H9 (cell line): Measurements from ENCODE around the gene LNX2. TPM values are rescaled to one million over a fixed set of nuclear protein-coding genes. Genes with fewer than 3 reads are reported as not detected.

Experiments
- DNase-seq: peaks from one replicate; pipeline ENCODE4 v3.0.0-alpha.2; 2017
- H2AFZ ChIP-seq: one replicate; pipeline ENCODE4 v1.6.1; 2013; ENCODE audit warnings: mild to moderate bottlenecking, low read length, control low read depth, moderate library complexity
- H2AK5ac ChIP-seq: 2 replicates; pipeline ENCODE4 v1.6.1; 2013; ENCODE audit warnings: low read length, control low read depth, mixed read lengths; ENCODE audit not compliant: insufficient read length
- H2BK120ac ChIP-seq: one replicate; pipeline ENCODE4 v1.6.1; 2013; ENCODE audit warnings: low read depth, mild to moderate bottlenecking, low read length, control low read depth, inconsistent platforms; ENCODE audit not compliant: poor library complexity, severe bottlenecking
- H2BK12ac ChIP-seq: 2 replicates; pipeline ENCODE4 v1.6.1; 2013; ENCODE audit warnings: low read length, control low read depth, mixed read lengths, low read depth; ENCODE audit not compliant: insufficient read length
- H2BK15ac ChIP-seq: 2 replicates; pipeline ENCODE4 v1.6.1; 2013; ENCODE audit warnings: low read depth, low read length, control low read depth
- H2BK20ac ChIP-seq: one replicate; pipeline ENCODE4 v1.6.1; 2013; ENCODE audit warnings: low read depth, mild to moderate bottlenecking, low read length, control low read depth, inconsistent platforms; ENCODE audit not compliant: poor library complexity, severe bottlenecking
- H2BK5ac ChIP-seq: 2 replicates; pipeline ENCODE4 v1.6.1; 2013; ENCODE audit warnings: low read length, control low read depth, mixed read lengths; ENCODE audit not compliant: insufficient read length
- H3K14ac ChIP-seq: 2 replicates; pipeline ENCODE4 v1.6.1; 2013; ENCODE audit warnings: low read length, control low read depth; ENCODE audit not compliant: insufficient read depth
- H3K18ac ChIP-seq: 2 replicates; pipeline ENCODE4 v1.6.1; 2013; ENCODE audit warnings: low read depth, mild to moderate bottlenecking, mixed read lengths, low read length, control low read depth; ENCODE audit not compliant: insufficient read length
- H3K23ac ChIP-seq: 2 replicates; pipeline ENCODE4 v1.6.1; 2013; ENCODE audit warnings: low read length, control low read depth, mixed read lengths, low read depth; ENCODE audit not compliant: insufficient read length
- H3K23me2 ChIP-seq: 2 replicates; pipeline ENCODE4 v1.6.1; 2013; ENCODE audit warnings: low read depth, mild to moderate bottlenecking, mixed read lengths, low read length, control low read depth; ENCODE audit not compliant: insufficient read length, poor library complexity, severe bottlenecking
- H3K27ac ChIP-seq: 2 replicates; pipeline ENCODE4 v1.5.1; 2013; ENCODE audit warnings: low read length, control low read depth, mixed read lengths, low read depth; ENCODE audit not compliant: insufficient read length
- H3K27me3 ChIP-seq: 2 replicates; pipeline ENCODE4 v1.6.1; 2013; ENCODE audit warnings: low read length, control low read depth, inconsistent platforms; ENCODE audit not compliant: insufficient read depth
- H3K4ac ChIP-seq: 2 replicates; pipeline ENCODE4 v1.6.1; 2013; ENCODE audit warnings: low read depth, mild to moderate bottlenecking, control low read depth, inconsistent platforms, low read length, moderate library complexity
- H3K4me1 ChIP-seq: 2 replicates; pipeline ENCODE4 v1.6.1; 2013; ENCODE audit warnings: low read length, control low read depth, inconsistent platforms; ENCODE audit not compliant: insufficient read depth
- H3K4me2 ChIP-seq: 2 replicates; pipeline ENCODE4 v1.6.1; 2013; ENCODE audit warnings: low read length, control low read depth, mixed read lengths; ENCODE audit not compliant: insufficient read length, insufficient read depth
- H3K56ac ChIP-seq: 2 replicates; pipeline ENCODE4 v1.6.1; 2013; ENCODE audit warnings: low read depth, mild to moderate bottlenecking, mixed read lengths, low read length, control low read depth; ENCODE audit not compliant: insufficient read length
- H3K79me1 ChIP-seq: 2 replicates; pipeline ENCODE4 v1.6.1; 2013; ENCODE audit warnings: low read depth, mild to moderate bottlenecking, moderate library complexity, low read length, control low read depth, inconsistent platforms; ENCODE audit not compliant: insufficient read depth, poor library complexity, severe bottlenecking
- H3K79me2 ChIP-seq: 2 replicates; pipeline ENCODE4 v1.6.1; 2013; ENCODE audit warnings: low read length, control low read depth, inconsistent platforms; ENCODE audit not compliant: insufficient read depth
- H3K9ac ChIP-seq: 2 replicates; pipeline ENCODE4 v1.6.1; 2013; ENCODE audit warnings: low read length, control low read depth, mixed read lengths; ENCODE audit not compliant: insufficient read length; ENCODE audit errors: extremely low read depth
- H3K9me3 ChIP-seq: one replicate; pipeline ENCODE4 v1.6.1; 2013; ENCODE audit warnings: low read depth, low read length, inconsistent platforms; ENCODE audit not compliant: control insufficient read depth
- H3T11ph ChIP-seq: one replicate; pipeline ENCODE4 v1.6.1; 2013; ENCODE audit warnings: mild to moderate bottlenecking, low read length, control low read depth, inconsistent platforms
- H4K20me1 ChIP-seq: one replicate; pipeline ENCODE4 v1.6.1; 2013; ENCODE audit not compliant: control insufficient read depth, insufficient read length, insufficient read depth
- H4K5ac ChIP-seq: 2 replicates; pipeline ENCODE4 v1.6.1; 2013; ENCODE audit warnings: low read depth, mild to moderate bottlenecking, mixed read lengths, low read length, control low read depth; ENCODE audit not compliant: insufficient read length
- H4K8ac ChIP-seq: replicated peaks from 2 replicates; pipeline ENCODE4 v1.6.1; 2013; ENCODE audit warnings: low read length, control low read depth, mixed read lengths, low read depth; ENCODE audit not compliant: insufficient read length
- H4K91ac ChIP-seq: 2 replicates; pipeline ENCODE4 v1.6.1; 2013; ENCODE audit warnings: low read depth, mild to moderate bottlenecking, moderate library complexity, mixed read lengths, low read length, control low read depth; ENCODE audit not compliant: insufficient read length
- H3K27ac Mint-ChIP-seq, 3 experiments: 2 replicates in 2 of 3; 3 replicates in 1 of 3; pipeline ENCODE4 v1.8.0; 2020 to 2021; ENCODE audit warnings: mixed read lengths in 3 of 3, mild to moderate bottlenecking in 1 of 3, moderate library complexity in 1 of 3
- H3K27me3 Mint-ChIP-seq: 2 replicates; pipeline ENCODE4 v1.8.0; 2021; ENCODE audit warnings: low read depth, mild to moderate bottlenecking, moderate library complexity, mixed read lengths
- H3K36me3 Mint-ChIP-seq, 3 experiments: 2 replicates in 2 of 3; 3 replicates in 1 of 3; pipeline ENCODE4 v1.8.0; 2020 to 2021; ENCODE audit warnings: low read depth in 3 of 3, mixed read lengths in 3 of 3; ENCODE audit not compliant: insufficient read depth in 1 of 3
- H3K4me1 Mint-ChIP-seq, 2 experiments: 2 replicates each; pipeline ENCODE4 v1.8.0; 2020; ENCODE audit warnings: mixed read lengths in 2 of 2
- H3K4me3 Mint-ChIP-seq, 2 experiments: 2 replicates in 1 of 2; 3 replicates in 1 of 2; pipeline ENCODE4 v1.8.0; 2020 to 2021; ENCODE audit warnings: mild to moderate bottlenecking in 2 of 2, mixed read lengths in 2 of 2, moderate library complexity in 1 of 2
- H3K9me3 Mint-ChIP-seq, 2 experiments: 2 replicates in 1 of 2; 3 replicates in 1 of 2; pipeline ENCODE4 v1.8.0; 2020; ENCODE audit warnings: mild to moderate bottlenecking in 2 of 2, mixed read lengths in 2 of 2, moderate library complexity in 1 of 2
- CTCF ChIP-seq: fragments of 200-600 bp; sonication (generic); conservative IDR thresholded peaks from 3 replicates; pipeline ENCODE4 v1.8.0; 2021; ENCODE audit warnings: antibody characterized with exemption, mild to moderate bottlenecking
- WGBS: extraction: QIAGEN DNeasy Blood & Tissue Kit; methylation state at CpG from one replicate; pipeline ENCODE4 v1.1.7; 2013; ENCODE audit warnings: missing lambda C conversion rate, low lambda C conversion rate, mixed read lengths; ENCODE audit not compliant: insufficient read length; ENCODE audit errors: extremely low coverage; 5-methylcytosine and 5-hydroxymethylcytosine counted together
- total RNA-seq: library from RNA; stranded (reverse); gene quantifications from 2 replicates; pipeline ENCODE4 v1.2.1, GENCODE V29; 2021

The LNX2 gene
- total RNA-seq, 1 experiment from 2014 or later: 12.4 TPM

- no CpG with 5 or more reads among the region's 4 CpGs for WGBS
- TF ChIP-seq CTCF: no peak
These were observed 7.8 kb upstream of the LNX2 start for GRCh38 chr13:27628081-27628480.

More at GRCh38 chr13:27628081-27628480, 7.8 kb upstream of the LNX2 start:
- Histone ChIP-seq H3K23me2 (no peaks in the 10 kb centered on the region), H3K4me2 (no peak overlapping the region), H4K5ac (no peak overlapping the region), H3K14ac (no peak overlapping the region), H3K23ac (no peak overlapping the region), H2AFZ (no peak overlapping the region), H4K20me1 (no peaks in the 10 kb centered on the region), H2BK120ac (no peak overlapping the region), H3T11ph (no peak overlapping the region), H2BK5ac (no peak overlapping the region), H4K8ac (no peak overlapping the region), H4K91ac (no peak overlapping the region), H3K56ac (no peak overlapping the region), H3K4me1 (no peaks in the 10 kb centered on the region; the same call in 1 of the 2 replicates), H2BK15ac (no peak overlapping the region), H3K27me3 (no peaks in the 10 kb centered on the region), H2AK5ac (no peak overlapping the region), H2BK12ac (no peak overlapping the region), H3K4ac (no peak overlapping the region), H3K79me1 (peaks cover 3% of the 10 kb centered on the region), H3K9me3 (no peaks in the 10 kb centered on the region), H3K9ac (no peak overlapping the region), H3K79me2 (peaks cover 7% of the 10 kb centered on the region; the same call in 1 of the 2 replicates), H2BK20ac (no peak overlapping the region), H3K27ac (no peak overlapping the region), H3K18ac (no peak overlapping the region)
- Mint-ChIP-seq H3K9me3 (no peaks in the 10 kb centered on the region), H3K4me1 (peaks cover 24 to 26% of the 10 kb centered on the region in 2 experiments), H3K27me3 (no peaks in the 10 kb centered on the region; the same call in 1 of the 2 replicates), H3K36me3 (peaks cover 17 to 32% (median 20%) of the 10 kb centered on the region in 3 experiments; a peak in 6 of 7 replicates), H3K27ac (no peak overlapping the region; a peak in 1 of 7 replicates), H3K4me3 (no peak overlapping the region)
- DNase-seq: no peak
